Measurements from ENCODE around the gene PTPA. TPM values are rescaled to one million over a fixed set of nuclear protein-coding genes. Genes with fewer than 3 reads are reported as not detected.

PTPA gene
- total and polyA plus RNA-seq, 9 of the 15 experiments (the other 6 are each of a cell fraction or from before 2014, with no cell fraction given): 1.7 to 121 (median 72.6) TPM

DNA sequence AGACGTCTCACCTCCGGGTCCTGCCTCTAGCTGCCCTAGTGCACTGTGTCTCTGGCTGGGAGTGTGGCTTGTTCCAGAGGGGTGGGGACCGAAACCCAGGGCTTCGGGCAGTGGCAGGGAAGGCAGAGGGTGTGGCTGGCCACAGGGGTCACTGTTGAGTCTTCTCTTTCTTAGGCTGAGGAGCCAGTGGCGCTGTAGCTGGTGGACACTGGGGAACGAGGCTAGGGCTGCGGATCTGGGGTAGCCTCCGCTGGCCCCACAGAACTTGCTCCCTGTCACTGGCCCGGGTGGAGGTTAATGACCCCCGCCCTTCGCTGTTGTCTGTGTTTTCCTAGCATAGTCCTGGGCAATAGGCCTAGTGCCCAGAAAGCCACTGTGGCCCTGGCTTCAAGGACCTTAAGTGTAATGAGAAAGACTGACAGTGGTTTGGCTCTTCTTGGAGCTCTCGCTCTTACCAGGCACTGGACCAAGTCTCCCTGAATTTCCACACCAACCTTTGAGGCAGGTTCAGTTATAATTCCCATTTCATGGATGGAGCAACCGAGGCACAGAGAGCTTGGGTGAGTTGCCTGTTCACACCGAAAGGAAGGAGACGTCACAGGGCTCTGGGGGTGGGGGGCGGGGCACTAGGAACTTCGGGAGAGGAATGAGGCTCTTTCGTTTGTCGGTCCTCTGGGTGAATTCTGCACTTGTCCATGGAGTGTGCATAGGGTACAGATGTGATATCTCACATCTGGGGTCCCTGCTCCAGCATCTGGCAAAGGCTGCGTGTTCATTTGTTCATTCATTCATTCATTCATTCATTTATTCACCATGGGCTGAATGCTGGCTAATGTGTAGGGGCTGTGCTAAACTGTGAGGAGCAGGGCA lies 71.6 kb downstream of the PTPA start (continued):
- TF ChIP-seq ZNF584 (CRISPR knock-in tag; IDR thresholded peaks at IDR 0.05; ENCODE audit: low read depth) (no peak), ESRRB (CRISPR knock-in tag; IDR thresholded peaks at IDR 0.05; ENCODE audit: borderline replicate concordance) (no peak), SFPQ (IDR thresholded peaks at IDR 0.05; ENCODE audit: low read depth, low read length) (no peak), ZNF347 (CRISPR knock-in tag; IDR thresholded peaks at IDR 0.05; ENCODE audit: low read depth) (no peak), RBM22 (IDR thresholded peaks at IDR 0.05; ENCODE audit: low read depth, low read length, poor library complexity, severe bottlenecking) (no peak), EP400 (IDR thresholded peaks at IDR 0.05) (no peak), PCBP1 (IDR thresholded peaks at IDR 0.05; ENCODE audit: low read depth, low read length, poor library complexity, severe bottlenecking) (no peak), CBX5 (IDR thresholded peaks at IDR 0.05; ENCODE audit: borderline replicate concordance, low read depth) (no peak; the same call in 1 of the 2 replicates), NFATC3 (IDR thresholded peaks at IDR 0.05) (no peak)
- TF ChIP-seq, protein P1, sequence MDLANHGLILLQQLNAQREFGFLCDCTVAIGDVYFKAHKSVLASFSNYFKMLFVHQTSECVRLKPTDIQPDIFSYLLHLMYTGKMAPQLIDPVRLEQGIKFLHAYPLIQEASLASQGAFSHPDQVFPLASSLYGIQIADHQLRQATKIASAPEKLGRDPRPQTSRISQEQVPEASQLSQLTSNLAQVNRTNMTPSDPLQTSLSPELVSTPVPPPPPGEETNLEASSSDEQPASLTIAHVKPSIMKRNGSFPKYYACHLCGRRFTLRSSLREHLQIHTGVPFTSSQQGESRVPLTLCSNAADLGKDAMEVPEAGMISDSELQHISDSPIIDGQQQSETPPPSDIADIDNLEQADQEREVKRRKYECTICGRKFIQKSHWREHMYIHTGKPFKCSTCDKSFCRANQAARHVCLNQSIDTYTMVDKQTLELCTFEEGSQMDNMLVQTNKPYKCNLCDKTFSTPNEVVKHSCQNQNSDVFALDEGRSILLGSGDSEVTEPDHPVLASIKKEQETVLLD (IDR thresholded peaks at IDR 0.05): no peak
- TF ChIP-seq, protein P2, sequence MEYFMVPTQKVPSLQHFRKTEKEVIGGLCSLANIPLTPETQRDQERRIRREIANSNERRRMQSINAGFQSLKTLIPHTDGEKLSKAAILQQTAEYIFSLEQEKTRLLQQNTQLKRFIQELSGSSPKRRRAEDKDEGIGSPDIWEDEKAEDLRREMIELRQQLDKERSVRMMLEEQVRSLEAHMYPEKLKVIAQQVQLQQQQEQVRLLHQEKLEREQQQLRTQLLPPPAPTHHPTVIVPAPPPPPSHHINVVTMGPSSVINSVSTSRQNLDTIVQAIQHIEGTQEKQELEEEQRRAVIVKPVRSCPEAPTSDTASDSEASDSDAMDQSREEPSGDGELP (CRISPR knock-in tag; IDR thresholded peaks at IDR 0.05; ENCODE audit: borderline replicate concordance): peak; percentile 47; the same call in 1 of the 2 replicates
- TF ChIP-seq, protein P3, sequence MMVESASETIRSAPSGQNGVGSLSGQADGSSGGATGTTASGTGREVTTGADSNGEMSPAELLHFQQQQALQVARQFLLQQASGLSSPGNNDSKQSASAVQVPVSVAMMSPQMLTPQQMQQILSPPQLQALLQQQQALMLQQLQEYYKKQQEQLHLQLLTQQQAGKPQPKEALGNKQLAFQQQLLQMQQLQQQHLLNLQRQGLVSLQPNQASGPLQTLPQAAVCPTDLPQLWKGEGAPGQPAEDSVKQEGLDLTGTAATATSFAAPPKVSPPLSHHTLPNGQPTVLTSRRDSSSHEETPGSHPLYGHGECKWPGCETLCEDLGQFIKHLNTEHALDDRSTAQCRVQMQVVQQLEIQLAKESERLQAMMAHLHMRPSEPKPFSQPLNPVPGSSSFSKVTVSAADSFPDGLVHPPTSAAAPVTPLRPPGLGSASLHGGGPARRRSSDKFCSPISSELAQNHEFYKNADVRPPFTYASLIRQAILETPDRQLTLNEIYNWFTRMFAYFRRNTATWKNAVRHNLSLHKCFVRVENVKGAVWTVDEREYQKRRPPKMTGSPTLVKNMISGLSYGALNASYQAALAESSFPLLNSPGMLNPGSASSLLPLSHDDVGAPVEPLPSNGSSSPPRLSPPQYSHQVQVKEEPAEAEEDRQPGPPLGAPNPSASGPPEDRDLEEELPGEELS (CRISPR knock-in tag; IDR thresholded peaks at IDR 0.05; ENCODE audit: borderline replicate concordance): no peak
